Panc1 (cell line): ENCODE measurements around the gene GSTM1. TPM values are rescaled to one million over a fixed set of nuclear protein-coding genes. Genes with fewer than 3 reads are reported as not detected.
A peak's percentile ranks its signal among the peaks of the same experiment; 100 is the strongest.

Experiments used
- ATAC-seq: fragments of 200-7000 bp; cut with Tn5 transposase; 2 replicates; pipeline ENCODE4 v1.9.1; 2020; ENCODE audit warnings: mild to moderate bottlenecking, moderate library complexity
- Bru-seq: library from RNA; stranded (reverse); fragments of 400-500 nt; gene quantifications from one replicate; lab custom pipeline; 2021; lab: Mats Ljungman, UMichigan
- BruChase-seq, 2 experiments: library from RNA; stranded (reverse); fragments of 400-500 nt; gene quantifications; one replicate each; lab custom pipeline; 2021; lab: Mats Ljungman, UMichigan
- BruUV-seq: library from RNA; stranded (reverse); fragments of 400-500 nt; replicated peaks from 2 replicates; lab custom pipeline; 2021; lab: Mats Ljungman, UMichigan
- CTCF ChIA-PET: fragments of 300-600 bp; sonication (Branson Sonifier 250); formaldehyde crosslinking; loops from one replicate; lab custom pipeline; 2022; ENCODE audit warnings: antibody characterized with exemption; lab: Charles Lee
- POLR2A ChIA-PET: fragments of 300-600 bp; sonication (Branson Sonifier 250); formaldehyde crosslinking; loops from one replicate; lab custom pipeline; 2022; ENCODE audit warnings: antibody characterized with exemption; lab: Charles Lee
- DNase-seq: peaks from one replicate; pipeline ENCODE4 v3.0.0-alpha.2; 2010; ENCODE audit warnings: low read depth, low spot score
- H3K27ac ChIP-seq: 2 replicates; pipeline ENCODE4 v1.5.1; 2011; ENCODE audit warnings: mild to moderate bottlenecking, low read length, inconsistent platforms
- H3K27me3 ChIP-seq: fragments of 200-500 bp; sonication (Bioruptor generic); 2 replicates; pipeline ENCODE4 v1.6.0; 2014; ENCODE audit warnings: low read length, inconsistent platforms; ENCODE audit not compliant: control insufficient read depth, insufficient read depth
- H3K36me3 ChIP-seq: fragments of 200-500 bp; sonication (Bioruptor generic); 2 replicates; pipeline ENCODE4 v1.5.1; 2014; ENCODE audit warnings: inconsistent platforms, mild to moderate bottlenecking, low read length, moderate library complexity; ENCODE audit not compliant: control insufficient read depth, insufficient read depth
- H3K4me1 ChIP-seq: 2 replicates; pipeline ENCODE4 v1.5.1; 2011; ENCODE audit warnings: inconsistent platforms, mild to moderate bottlenecking, low read length, moderate library complexity; ENCODE audit not compliant: control insufficient read depth, insufficient read depth
- H3K4me3 ChIP-seq, 2 experiments: 2 replicates each; pipeline ENCODE4 v1.5.1; 2011 to 2012; ENCODE audit warnings: low read depth in 2 of 2, low read length in 2 of 2, mild to moderate bottlenecking in 2 of 2, inconsistent platforms in 1 of 2, moderate library complexity in 1 of 2
- H3K9me3 ChIP-seq: fragments of 200-500 bp; sonication (Bioruptor generic); 2 replicates; pipeline ENCODE4 v1.5.1; 2014; ENCODE audit warnings: low read depth, mild to moderate bottlenecking, inconsistent platforms, low read length, moderate library complexity; ENCODE audit not compliant: control insufficient read depth, insufficient read depth
- CTCF ChIP-seq: fragments of 450-650 bp; IDR thresholded peaks from 2 replicates; pipeline ENCODE4 v1.5.1; 2017; ENCODE audit warnings: mild to moderate bottlenecking
- POLR2AphosphoS5 ChIP-seq: IDR thresholded peaks from 2 replicates; pipeline ENCODE4 v1.6.1; 2012; ENCODE audit warnings: mild to moderate bottlenecking, low read depth, low read length, moderate library complexity
- REST ChIP-seq, 2 experiments: IDR thresholded peaks; 2 replicates each; pipeline ENCODE4 v1.6.1; 2011 to 2012; ENCODE audit warnings: low read depth in 2 of 2, control low read depth in 1 of 2, low read length in 1 of 2, mild to moderate bottlenecking in 1 of 2, moderate library complexity in 1 of 2; ENCODE audit not compliant: insufficient read depth in 1 of 2
- SIN3A ChIP-seq: IDR thresholded peaks from 2 replicates; pipeline ENCODE4 v1.6.1; 2012; ENCODE audit warnings: low read depth, mild to moderate bottlenecking, low read length, moderate library complexity, borderline replicate concordance; ENCODE audit not compliant: insufficient read depth
- TCF7L2 ChIP-seq: IDR thresholded peaks from 2 replicates; pipeline ENCODE4 v1.6.1; 2011; ENCODE audit warnings: mild to moderate bottlenecking, low read depth, low read length, inconsistent platforms
- in situ Hi-C: cut with HindIII; loops from 2 replicates; pipeline ENCODE4 v1.10.0; 2016; ENCODE audit warnings: low sequenced_read_pairs, low pct_unique_long_range_greater_than_20kb
- intact Hi-C: fragments of 100-400 bp; cut with micrococcal nuclease; formaldehyde crosslinking; loops from one replicate; pipeline ENCODE4 v1.10.0; 2022; ENCODE audit not compliant: unreplicated experiment
- long read RNA-seq: library from polyadenylated mRNA; unstranded; transcript quantifications from one replicate; pipeline ENCODE4 v2.0.0, GENCODE V29; 2021; ENCODE audit not compliant: unreplicated experiment
- polyA plus RNA-seq: library from polyadenylated mRNA; unstranded; fragments of >200 nt; gene quantifications from one replicate; pipeline ENCODE4 v1.2.1, GENCODE V29; 2012; ENCODE audit warnings: missing spikeins; ENCODE audit not compliant: insufficient read length
- total RNA-seq: library from RNA; stranded (reverse); gene quantifications from one replicate; pipeline ENCODE4 v1.2.1, GENCODE V29; 2021; ENCODE audit not compliant: unreplicated experiment

GSTM1 gene
- total RNA-seq (not detected), Bru-seq, nascent RNA (not detected), BruChase-seq, experiment 1, labeled RNA remaining after a 2-hour chase (not detected), BruChase-seq, experiment 2, labeled RNA remaining after a 6-hour chase (percentile 13 among the genes with signal in this experiment)
- 0.75 TPM for polyA plus RNA-seq
- long read RNA-seq = 0 reads

GRCh38 chr1:109687641-109688499 is at the start of gene GSTM1:
Gene GSTM1, plus strand, starts transcription at chr1:109687817. Its CDS starts 57 bp downstream, at chr1:109687874.
- intact Hi-C loops (no loop called here), in situ Hi-C loops (no loop called here)
- no peak for DNase-seq
- BruUV-seq = no TSS peak
- ChIA-PET CTCF (no interaction called here), POLR2A (no interaction called here)
- H3K9me3 ChIP-seq = no peaks in the 10 kb centered on the region
- H3K36me3 ChIP-seq = no peaks in the 10 kb centered on the region
- ATAC-seq = no peak
- H3K27me3 ChIP-seq = no peaks in the 10 kb centered on the region
- no peaks in the 10 kb centered on the region for H3K4me1 ChIP-seq
- H3K27ac ChIP-seq = no peak within 1 kb of the TSS
- H3K4me3 ChIP-seq = no peak within 1 kb of the TSS
- TF ChIP-seq TCF7L2 (no peak), SIN3A (no peak), POLR2AphosphoS5 (no peak), CTCF (no peak), REST (IDR thresholded peaks at IDR 0.05; ENCODE audit: insufficient read depth in 1 of 2, low read depth in 2 of 2, low read length in 1 of 2) (no peak)

- H3K4me3 ChIP-seq = no peak overlapping the region
- intact Hi-C loops (no loop called here), in situ Hi-C loops (no loop called here)
- BruUV-seq = no TSS peak
- H3K9me3 ChIP-seq = no peaks in the 10 kb centered on the region
- peaks cover 3% of the 10 kb centered on the region for H3K4me1 ChIP-seq
- POLR2A ChIA-PET = no interaction called here
- no peaks in the 10 kb centered on the region for H3K36me3 ChIP-seq
- H3K27me3 ChIP-seq = no peaks in the 10 kb centered on the region
- DNase-seq (no peak), ATAC-seq (no peak)
- CTCF ChIA-PET = interaction anchor here (0.7 to 1.7 kb wide), 6 partner anchors 9 to 137 kb away, joined by 4 to 17 read pairs (median 6); no protein-coding TSS in a partner anchor
- no peak for TF ChIP-seq CTCF
- TF ChIP-seq POLR2AphosphoS5 = no peak
- TF ChIP-seq SIN3A = no peak
- no peak for TF ChIP-seq REST (IDR thresholded peaks at IDR 0.05; ENCODE audit: insufficient read depth in 1 of 2, low read depth in 2 of 2, low read length in 1 of 2)
- TF ChIP-seq TCF7L2 = no peak
- H3K27ac ChIP-seq = no peak overlapping the region
Measured at GRCh38 chr1:109639063-109639840, 48.4 kb upstream of the GSTM1 start.
